GM18519 (cell line): ENCODE results near the gene C5orf15.
"Not testable (repeated sequence)": the region's sequence is repeated elsewhere in the genome, so short reads cannot be mapped to it uniquely, and the experiment has no call there.

Experiments used
- ATAC-seq: cut with Tn5 transposase; IDR thresholded peaks from one replicate; pipeline ENCODE4 v1.9.1; 2021; ENCODE audit warnings: mild to moderate bottlenecking, moderate library complexity; ENCODE audit not compliant: unreplicated experiment, low FRiP score

The C5orf15 gene

GRCh38 chr5:133966090-133966489 lies 2.3 kb downstream of the C5orf15 start:
- no peak for ATAC-seq

GRCh38 chr5:133963493-133964128 lies 4.8 kb downstream of the C5orf15 start:
- no peak for ATAC-seq

- no peak for ATAC-seq
Measured at GRCh38 chr5:133962801-133963476, 5.5 kb downstream of the C5orf15 start.

GRCh38 chr5:133962131-133962530 lies 6.3 kb downstream of the C5orf15 start:
- ATAC-seq = no peak

GRCh38 chr5:133959643-133960042 lies 8.8 kb downstream of the C5orf15 start:
- no peak for ATAC-seq

GRCh38 chr5:133957591-133957990 lies 10.8 kb downstream of the C5orf15 start:
- peak; percentile 62 for ATAC-seq

- peak; percentile 8 for ATAC-seq
Measured at GRCh38 chr5:133957080-133957479, 11.3 kb downstream of the C5orf15 start.

GRCh38 chr5:133956196-133956595 lies 12.2 kb downstream of the C5orf15 start:
- not testable (repeated sequence) for ATAC-seq

GRCh38 chr5:133953568-133954145 lies 14.8 kb downstream of the C5orf15 start:
- ATAC-seq = no peak

- ATAC-seq = no peak
Measured at GRCh38 chr5:133952729-133953567, 15.5 kb downstream of the C5orf15 start.

- ATAC-seq = no peak
Measured at GRCh38 chr5:133950821-133951612, 17.4 kb downstream of the C5orf15 start.

- no peak for ATAC-seq
Measured at GRCh38 chr5:133948721-133949120, 19.7 kb downstream of the C5orf15 start.

- ATAC-seq = no peak
Measured at GRCh38 chr5:133947431-133947841, 21.0 kb downstream of the C5orf15 start.

GRCh38 chr5:133945568-133945967 lies 22.9 kb downstream of the C5orf15 start:
- ATAC-seq = no peak

- ATAC-seq = no peak
Measured at GRCh38 chr5:133944263-133945185, 23.9 kb downstream of the C5orf15 start.

- ATAC-seq = no peak
Measured at GRCh38 chr5:133943475-133943817, 25.0 kb downstream of the C5orf15 start.

GRCh38 chr5:133942614-133943474 lies 25.6 kb downstream of the C5orf15 start:
- ATAC-seq = no peak

- ATAC-seq = no peak
Measured at GRCh38 chr5:133941456-133942196, 26.8 kb downstream of the C5orf15 start.
